HG02759 (cell line): ENCODE data around the gene ROS1.
"Not testable (repeated sequence)": the region's sequence is repeated elsewhere in the genome, so short reads cannot be mapped to it uniquely, and the experiment has no call there.

Experiments used
- ATAC-seq: cut with Tn5 transposase; IDR thresholded peaks from one replicate; pipeline ENCODE4 v1.9.1; 2021; ENCODE audit warnings: mild to moderate bottlenecking, moderate library complexity; ENCODE audit not compliant: unreplicated experiment

ROS1 gene

DNA sequence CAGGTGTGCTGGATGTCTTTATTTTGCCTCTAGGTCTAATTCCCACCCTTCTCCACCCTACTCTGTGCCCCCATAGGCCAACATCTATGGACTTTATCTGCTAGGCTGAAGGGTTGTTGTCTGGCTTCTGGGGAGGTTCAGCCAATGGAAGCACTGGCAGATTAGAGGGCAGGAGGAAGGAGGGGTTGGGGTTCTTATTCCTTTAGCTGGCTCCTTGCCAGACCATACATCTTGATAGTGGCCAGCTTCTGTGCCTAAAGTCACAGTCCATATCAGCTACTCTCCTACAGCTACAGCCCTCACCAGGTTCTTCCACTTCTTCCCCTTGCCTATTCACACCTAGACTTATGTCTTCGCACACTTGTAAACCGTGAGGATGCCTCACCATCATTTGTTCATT is 41.1 kb downstream of the ROS1 start:
- no peak for ATAC-seq

DNA sequence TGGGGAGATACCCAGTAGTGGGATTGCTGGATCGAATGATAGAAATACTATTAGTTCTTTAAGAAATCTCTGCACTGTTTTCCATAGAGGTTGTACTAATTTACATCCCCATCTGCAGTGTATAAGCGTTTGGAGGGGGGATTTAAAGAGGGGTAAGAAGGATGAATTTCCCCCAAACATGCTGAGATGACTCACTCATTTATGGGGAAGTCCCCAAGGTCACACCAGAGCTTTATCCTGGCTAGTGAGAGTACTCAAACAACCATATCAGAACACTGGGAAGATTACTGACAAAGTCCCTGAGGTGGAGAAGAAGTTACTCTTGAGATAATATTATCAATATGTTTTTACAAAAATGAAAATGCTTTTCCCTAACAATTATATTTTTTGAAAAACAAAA is 44.0 kb downstream of the ROS1 start:
- peak; percentile 77 for ATAC-seq

DNA sequence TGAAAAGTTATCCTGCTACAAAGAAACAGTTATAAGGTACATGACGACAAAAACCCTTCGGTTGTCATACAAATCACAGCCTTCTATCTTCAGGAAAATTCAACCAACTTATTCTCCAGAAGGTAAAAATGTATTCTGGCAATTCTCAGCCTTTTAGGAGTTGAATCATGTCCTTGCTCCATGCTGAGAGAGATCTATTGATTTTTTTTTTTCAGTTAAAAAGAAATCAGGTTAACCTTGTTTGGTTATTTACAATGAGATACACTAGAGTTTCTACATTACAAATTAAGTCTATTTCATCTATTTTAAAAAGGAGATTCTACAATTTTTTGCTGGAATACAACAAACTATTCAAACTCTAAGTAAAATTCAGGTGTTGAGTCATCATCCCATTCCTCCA is 45.4 kb downstream of the ROS1 start:
- ATAC-seq: no peak

DNA sequence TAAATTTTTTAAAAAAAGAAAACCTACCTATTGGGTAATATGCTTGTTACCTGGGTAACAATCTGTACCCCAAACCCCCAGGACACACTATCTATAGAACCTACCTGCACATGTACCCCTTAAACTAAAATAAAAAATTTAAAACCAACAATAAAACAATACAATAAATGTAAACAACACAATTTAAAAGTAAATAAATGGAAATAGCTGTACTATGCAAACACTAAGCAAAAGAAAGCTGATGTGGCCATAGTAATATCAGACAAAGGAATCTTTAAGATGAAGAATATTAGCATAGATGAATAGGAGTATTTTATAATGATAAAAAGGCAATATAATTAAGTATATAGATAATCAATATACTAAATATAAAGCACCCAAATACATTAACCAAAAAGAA is 50.3 kb downstream of the ROS1 start:
- ATAC-seq: no peak

DNA sequence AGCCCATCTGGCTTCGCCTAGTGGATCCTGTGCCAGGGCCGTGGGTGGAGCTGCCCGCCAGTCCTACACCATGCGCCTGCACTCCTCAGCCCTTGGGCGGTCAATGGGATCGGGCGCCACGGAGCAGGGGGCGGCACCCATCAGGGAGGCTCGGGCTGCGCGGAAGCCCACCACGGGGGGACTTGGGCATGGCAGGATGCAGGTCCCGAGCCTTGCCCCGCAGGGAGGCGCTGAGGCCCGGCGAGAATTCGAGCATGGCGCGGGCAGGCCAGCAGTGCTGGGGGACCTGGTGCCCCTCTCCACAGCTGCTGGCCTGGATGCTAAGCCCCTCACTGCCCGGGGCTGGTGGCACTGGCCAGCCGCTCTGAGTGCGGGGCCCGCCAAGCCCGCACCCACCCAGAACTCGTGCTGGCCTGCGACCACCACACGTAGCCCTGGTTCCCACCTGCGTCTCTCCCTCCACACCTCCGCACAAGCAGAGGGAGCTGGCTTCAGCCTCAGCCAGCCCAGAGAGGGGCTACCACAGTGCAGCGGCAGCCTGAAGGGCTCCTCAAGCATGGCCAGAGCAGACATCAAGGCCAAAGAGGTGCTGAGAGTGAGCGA is 52.4 kb downstream of the ROS1 start:
- no peak for ATAC-seq

DNA sequence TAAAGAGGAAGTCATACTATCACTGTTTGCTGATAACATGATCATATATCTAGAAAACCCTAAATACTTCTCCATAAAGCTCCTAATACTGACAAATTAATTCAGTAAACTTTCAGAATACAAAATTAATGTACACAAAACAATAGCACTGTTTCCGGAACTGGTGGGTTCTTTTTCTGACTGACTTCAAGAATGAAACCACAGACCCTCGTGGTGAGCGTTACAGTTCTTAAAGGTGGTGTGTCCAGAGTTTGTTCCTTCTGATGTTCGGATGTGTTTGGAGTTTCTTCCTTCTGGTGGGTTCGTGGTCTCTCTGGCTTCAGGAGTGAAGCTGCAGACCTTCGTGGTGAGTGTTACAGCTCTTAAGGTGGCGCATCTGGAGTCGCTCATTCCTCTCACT is 53.5 kb downstream of the ROS1 start:
- ATAC-seq: not testable (repeated sequence)

DNA sequence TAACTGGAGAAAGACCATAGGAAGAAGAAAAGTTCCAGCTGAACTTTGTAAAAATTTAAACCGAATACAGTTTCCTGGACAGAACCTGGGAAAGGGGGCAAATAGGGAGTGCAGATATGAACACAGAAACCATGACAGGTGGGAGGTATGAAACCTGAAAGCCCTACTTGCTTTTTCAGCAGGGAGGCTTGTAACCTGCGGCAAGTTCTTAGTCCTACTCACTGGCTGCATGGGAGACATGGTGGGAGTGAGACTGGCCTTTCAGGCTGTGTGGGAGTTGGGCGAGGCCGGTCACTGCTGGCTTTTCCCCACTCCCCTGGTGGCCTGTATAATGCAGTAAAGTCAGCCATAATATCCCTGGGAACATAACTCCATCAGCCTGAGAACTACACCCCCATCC is 54.2 kb downstream of the ROS1 start:
- no peak for ATAC-seq

DNA sequence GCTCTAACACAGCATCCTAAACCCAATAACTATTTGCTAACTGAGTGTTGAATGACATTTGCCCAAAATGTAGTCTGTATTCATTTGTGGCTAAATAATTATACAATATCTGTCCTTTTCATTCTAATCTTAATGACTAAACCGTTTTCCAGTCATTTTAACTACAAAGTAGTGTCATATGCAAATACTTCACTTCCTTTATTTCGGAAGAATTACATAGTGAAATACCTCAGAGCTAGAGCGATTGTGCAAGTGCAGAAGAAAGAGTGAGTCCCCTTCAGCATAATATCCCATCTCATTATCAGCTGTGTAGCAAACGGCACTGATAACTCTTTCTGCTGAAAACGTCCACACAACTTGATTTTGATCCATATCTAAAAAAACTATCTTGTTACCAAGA is 66.2 kb downstream of the ROS1 start:
- no peak for ATAC-seq

DNA sequence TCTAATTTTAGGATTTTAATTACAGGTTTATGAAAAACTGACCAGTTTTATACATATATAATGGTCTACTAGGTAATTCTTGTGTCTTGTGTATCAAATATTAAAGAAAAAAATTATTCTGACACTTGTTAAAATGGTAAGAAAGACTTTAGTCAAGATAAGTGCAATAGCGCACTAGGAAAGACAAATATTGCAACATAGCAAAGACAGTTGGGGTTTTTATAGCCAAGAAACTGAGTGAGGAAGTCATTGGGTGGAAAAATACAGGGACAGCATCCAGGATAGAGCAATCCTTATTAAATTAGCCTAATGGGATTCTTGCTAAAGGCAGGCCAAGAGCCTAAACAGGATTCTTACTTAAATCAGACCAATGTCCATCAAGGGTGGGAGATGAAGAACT is 71.1 kb downstream of the ROS1 start:
- ATAC-seq: no peak

DNA sequence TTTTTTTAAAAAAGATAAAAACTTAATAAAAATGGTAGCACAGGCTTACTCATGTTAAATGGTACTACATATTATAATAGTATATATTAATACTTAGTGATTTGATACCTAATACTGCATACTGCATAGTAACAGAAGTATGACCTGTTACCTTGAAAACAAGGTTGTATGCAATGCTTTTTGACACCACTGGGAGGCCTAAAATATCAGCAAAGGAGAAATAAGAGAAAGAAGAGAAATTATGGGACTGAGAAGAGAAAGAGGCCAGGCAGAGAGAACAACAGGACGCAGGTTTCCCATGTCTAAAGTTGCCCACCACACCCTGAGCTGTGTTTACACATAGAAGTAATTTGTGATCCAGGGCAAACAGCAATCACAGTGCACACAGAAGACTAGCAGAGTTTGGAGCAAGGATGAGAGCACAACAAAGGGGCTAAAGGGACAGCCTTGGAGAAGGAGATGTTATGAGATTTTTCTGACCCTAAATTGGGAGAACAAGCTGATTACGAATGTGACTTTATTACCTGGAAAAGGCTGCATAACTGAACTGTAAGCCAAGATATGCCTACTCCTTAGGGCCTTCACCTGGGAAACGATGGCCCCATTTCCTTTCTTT is 73.2 kb downstream of the ROS1 start:
- ATAC-seq: no peak

DNA sequence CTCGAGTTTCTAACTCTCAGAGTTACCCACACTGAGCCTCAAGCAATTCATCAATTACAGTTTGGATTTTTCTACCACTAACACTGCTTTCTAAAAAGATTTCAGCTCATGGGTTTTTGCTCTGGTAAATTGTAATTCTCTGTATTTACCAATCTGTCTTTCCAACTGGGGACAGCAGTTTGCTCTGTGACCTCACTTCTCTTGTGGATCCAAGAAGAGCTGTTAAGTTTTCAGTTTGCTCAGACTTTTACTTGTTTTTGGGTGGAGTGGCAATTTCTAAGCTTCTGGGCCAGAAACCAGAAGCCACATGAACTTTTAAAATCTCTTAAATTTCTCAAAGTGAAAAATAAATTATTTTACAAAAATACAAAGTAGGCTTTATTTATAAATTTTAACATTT is 74.2 kb downstream of the ROS1 start:
- no peak for ATAC-seq

DNA sequence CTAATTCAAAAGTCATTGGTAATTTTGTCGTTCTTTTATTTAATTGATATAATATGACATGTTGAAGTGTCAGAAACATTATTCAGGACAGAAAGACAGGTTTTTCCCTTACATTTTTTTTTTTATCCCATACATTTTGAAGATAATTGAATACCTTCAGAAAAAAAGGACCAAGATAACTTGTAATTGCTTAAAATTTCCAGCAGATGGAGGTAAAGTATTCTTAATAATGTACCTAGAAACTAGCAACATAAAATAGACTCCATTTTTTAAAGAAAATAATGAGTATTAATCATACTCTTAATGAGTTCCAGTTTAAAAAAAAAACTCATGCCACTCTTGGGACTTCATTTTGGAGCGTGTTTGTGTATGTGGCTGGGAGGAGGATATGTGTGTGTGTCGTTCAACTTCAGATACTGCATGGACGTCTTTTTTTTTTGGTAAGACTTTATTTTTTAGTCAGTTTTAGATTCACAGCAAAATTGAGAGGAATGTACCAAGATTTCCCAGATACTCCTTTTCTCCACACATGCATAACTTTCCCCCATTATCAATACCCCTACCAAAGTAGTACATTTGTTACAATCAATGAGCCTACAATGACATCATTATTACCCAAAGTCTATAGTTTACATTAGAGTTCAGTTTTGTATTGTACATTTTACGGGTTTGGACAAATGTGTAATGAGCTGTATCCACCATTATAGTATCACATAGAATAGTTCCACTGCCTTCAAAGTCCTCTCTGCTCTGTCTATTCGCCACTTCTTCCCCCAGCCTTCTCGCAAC is 79.4 kb downstream of the ROS1 start:
- ATAC-seq: no peak

DNA sequence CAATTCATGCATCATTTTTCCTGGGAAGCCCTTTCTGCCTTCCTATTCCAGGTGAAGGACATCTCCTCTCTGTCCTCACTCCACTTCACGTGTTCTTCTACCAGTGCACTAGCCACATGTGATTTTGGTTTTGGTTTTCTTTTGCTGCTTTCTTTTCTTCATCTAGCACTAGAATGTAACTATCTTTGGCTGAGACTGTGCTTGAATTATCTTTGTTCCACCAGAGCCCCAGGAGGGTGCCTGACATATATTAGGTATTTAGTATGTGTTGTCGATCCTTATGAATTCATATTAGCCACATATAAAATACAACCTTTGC is 80.5 kb downstream of the ROS1 start:
- ATAC-seq: no peak

DNA sequence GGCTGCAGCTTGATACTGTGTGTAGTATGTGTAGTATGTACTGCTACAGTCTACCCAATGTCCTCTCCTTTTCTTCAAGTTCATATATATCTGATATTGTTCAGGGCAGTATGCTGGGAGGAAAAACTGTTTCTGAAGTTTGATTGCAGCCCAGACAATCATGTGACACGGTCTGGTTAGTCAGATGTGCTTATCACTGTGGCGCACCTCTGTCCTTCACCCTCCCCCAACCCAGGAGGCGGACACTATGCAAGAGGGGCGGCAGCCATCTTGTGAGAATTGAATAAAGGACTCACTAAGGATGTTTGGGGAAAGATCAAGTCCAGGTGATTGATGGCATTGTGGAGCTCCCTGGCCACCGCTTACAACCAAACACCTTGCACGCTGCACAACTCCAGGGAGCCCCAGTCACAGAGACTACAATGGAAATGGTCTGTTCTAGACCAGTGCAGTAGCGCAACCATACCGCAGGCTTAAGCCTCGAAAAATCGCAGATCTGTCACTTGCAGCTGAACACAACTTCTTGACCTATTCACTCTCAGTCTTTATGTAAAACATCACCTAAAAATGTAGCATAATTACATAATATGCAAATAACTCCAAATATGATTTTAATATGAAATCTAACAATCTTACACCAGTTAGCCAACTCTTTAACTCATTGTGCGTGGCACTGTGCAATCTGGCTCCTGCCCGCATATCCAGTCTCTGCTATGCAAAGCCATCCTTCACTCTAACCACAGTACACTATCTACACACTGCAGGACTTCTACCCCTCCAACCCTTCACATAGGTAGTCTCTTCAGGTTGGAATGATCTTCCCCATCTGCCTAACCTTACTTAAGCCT is 81.1 kb downstream of the ROS1 start:
- ATAC-seq: no peak

DNA sequence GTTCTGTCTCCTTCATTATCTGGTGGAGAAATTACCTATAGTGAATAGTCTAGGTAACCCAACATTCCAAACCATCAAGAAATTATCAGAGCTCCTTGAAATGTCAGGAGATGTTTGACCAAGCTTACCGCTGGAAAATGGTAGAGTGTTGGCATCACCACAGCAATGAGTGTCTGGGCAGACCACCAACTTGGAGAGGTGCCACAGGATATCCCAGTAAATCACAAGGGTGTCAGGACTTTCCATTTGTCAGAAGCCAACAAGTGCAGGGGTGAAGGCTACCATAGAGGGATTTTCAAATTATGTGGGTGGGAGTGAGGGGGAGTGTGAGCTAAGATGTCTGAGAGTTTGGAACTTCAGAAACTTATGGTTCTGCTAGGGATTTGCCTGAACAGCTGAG is 87.2 kb downstream of the ROS1 start:
- ATAC-seq: no peak

DNA sequence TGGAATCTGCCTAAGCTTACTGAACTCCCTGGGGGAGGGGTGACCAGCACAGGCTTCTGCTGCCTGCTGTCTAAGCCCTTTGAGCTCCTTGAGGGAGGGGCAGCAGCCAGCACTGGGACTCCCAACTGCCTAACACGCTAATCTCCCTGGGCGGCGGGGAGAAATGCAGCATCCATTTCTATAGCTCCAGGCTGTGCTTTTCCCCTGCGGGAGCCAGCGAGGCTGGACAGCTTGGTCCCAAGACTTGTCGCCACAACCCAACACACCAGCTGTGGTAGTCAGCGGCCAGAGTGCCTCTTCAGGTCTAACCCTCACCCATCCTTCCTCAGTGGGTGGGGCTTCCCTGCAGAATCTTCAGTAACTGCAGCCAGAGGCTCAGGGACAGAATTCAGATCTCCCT is 95.8 kb downstream of the ROS1 start:
- ATAC-seq: no peak

DNA sequence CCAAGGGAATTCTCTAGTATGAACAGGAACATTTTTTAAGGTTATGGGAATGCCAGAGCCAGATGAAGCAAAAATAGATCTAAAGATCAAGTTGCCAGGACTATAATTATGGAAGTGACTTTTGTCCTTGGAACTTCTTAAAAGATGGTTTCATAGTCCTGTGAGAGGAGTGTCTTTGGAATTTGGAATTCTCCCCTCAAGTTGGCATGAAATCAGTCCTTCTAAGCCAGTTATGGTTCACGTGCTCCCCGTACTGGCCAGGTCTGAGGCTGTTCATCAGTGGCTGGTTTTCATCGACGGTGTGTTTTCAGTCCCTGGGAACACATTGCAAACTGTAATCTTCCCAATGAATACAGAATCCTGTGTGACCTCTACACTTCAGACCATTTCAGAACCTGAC is 97.2 kb downstream of the ROS1 start:
- no peak for ATAC-seq

DNA sequence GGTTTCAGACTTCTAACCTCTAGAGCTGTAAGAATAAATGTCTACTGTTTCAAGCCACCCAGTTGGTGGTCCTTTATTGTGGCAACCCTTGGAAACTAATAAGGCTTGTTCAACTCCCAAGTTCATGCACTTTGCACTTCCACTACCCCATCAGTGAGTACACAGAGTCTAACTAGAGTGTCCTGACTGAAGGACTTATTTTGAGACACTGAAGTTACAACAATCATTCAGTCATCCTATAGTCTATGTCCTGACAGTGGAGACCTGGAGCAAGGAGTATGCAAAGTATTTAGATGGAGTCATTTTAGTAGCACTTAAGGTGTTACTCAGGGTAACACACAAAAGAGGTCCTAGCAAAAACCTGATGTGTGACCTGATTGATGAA is 97.7 kb downstream of the ROS1 start:
- ATAC-seq: no peak

DNA sequence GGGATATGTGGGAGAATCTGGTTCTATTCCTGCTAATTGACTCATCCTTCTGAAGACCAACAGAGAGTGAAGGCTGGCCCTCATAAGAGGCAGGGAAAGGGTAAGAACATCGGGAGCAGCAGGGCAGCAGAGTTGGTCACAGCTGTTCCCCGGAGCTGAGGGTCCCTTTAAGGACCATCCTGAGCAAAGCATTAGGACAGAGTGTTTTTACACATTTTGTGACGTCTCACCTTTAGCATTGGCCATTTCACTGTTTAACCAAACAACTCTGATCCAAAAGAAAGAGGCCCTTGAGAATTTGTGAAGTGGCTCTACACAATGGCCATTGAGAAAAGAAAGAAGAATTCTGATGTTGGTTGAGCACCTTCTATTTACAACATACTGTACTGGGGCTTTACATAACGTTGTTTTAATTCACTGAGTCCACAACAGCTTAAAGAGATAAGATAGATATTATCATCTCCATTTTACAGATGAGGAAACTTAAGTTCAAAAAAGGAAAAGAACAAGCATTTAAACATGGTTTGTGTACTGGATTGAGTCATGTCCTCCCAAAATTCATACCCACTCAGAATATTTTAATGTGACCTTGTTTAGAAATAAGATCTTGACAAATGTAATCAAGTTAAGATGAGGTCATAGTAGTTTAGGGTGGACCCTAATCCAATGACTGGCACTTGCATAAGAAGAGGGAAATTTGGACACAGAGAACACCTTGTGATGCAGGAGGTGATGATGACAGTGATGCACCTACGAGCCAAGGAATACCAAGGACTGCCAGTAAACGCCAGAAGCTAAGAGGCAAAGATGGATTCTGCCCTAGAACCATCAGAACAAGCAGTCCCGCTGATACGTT is 98.4 kb downstream of the ROS1 start:
- no peak for ATAC-seq

DNA sequence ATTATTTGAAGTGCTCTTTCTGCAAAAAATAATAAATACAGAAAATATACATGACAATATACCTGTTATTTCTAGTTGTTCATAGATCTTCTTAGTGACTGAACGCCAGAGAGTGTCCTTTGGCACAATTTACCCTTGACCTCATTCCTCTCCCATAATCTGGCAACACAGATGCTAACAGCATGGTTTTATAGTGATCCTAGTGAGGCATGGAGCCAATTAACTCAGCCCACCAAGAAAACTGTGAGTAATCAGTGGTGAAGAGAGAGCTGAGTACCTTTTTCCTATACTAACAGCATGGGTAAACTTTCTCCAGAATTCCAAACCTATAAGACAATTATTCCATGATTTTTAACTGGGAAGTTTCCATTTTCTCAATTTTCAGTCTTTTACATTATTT is 99.3 kb downstream of the ROS1 start:
- ATAC-seq: no peak

DNA sequence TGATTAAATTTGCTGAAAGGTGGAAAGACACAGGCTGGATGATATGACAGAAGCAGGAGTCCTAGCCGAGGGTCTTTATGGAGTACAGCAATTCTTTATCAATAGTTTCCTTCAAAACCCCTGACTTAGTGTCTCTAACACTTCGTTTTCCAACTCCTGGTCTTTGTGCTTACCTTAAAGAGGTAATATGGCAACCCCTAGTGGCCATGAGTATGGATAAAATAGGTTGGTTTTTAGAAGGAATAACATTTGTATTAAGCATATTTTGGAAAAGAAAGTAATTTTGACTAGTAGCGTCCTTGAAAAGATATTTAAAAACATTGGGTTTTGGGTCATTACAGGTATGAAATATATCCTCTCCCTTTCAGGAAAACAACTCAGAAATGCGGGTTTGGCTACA is 108.5 kb downstream of the ROS1 start:
- no peak for ATAC-seq
